Endodermal cell (in vitro differentiated cells): Measurements from ENCODE around the gene P4HB. TPM values are rescaled to one million over a fixed set of nuclear protein-coding genes. Genes with fewer than 3 reads are reported as not detected.

Source experiments
- DNase-seq: peaks from one replicate; pipeline ENCODE4 v3.0.0-alpha.2; 2017
- H3K27ac ChIP-seq: 2 replicates; pipeline ENCODE4 v1.5.1; 2013; ENCODE audit warnings: mild to moderate bottlenecking, low read depth, low read length, moderate library complexity
- H3K27me3 ChIP-seq: 2 replicates; pipeline ENCODE4 v1.6.1; 2013; ENCODE audit warnings: mild to moderate bottlenecking, low read length, moderate library complexity; ENCODE audit not compliant: insufficient read depth, control insufficient read depth, poor library complexity, severe bottlenecking
- H3K36me3 ChIP-seq: 2 replicates; pipeline ENCODE4 v1.7.0; 2013; ENCODE audit warnings: mild to moderate bottlenecking, low read length, moderate library complexity; ENCODE audit not compliant: control insufficient read depth, insufficient read depth
- H3K4me1 ChIP-seq: one replicate; pipeline ENCODE4 v1.7.0; 2013; ENCODE audit warnings: low read length; ENCODE audit not compliant: control insufficient read depth, insufficient read depth
- H3K4me3 ChIP-seq: 2 replicates; pipeline ENCODE4 v1.5.1; 2013; ENCODE audit warnings: mild to moderate bottlenecking, low read length, moderate library complexity
- H3K9ac ChIP-seq: 2 replicates; pipeline ENCODE4 v1.6.1; 2013; ENCODE audit warnings: mild to moderate bottlenecking, low read length, moderate library complexity; ENCODE audit not compliant: poor library complexity, severe bottlenecking; ENCODE audit errors: extremely low read depth
- H3K9me3 ChIP-seq: 2 replicates; pipeline ENCODE4 v1.6.1; 2013; ENCODE audit warnings: mild to moderate bottlenecking, low read length, moderate library complexity; ENCODE audit not compliant: control insufficient read depth
- H3K27ac Mint-ChIP-seq: 2 replicates; pipeline ENCODE4 v1.8.0; 2020; ENCODE audit warnings: mixed read lengths
- H3K27me3 Mint-ChIP-seq: 2 replicates; pipeline ENCODE4 v1.8.0; 2021; ENCODE audit warnings: mild to moderate bottlenecking, mixed read lengths; ENCODE audit not compliant: insufficient read depth
- H3K36me3 Mint-ChIP-seq: 2 replicates; pipeline ENCODE4 v1.8.0; 2020; ENCODE audit warnings: low read depth, mixed read lengths
- H3K4me1 Mint-ChIP-seq: 2 replicates; pipeline ENCODE4 v1.8.0; 2020; ENCODE audit warnings: mixed read lengths
- H3K4me3 Mint-ChIP-seq: 2 replicates; pipeline ENCODE4 v1.8.0; 2020; ENCODE audit warnings: mild to moderate bottlenecking, moderate library complexity, mixed read lengths
- H3K9me3 Mint-ChIP-seq: 2 replicates; pipeline ENCODE4 v1.8.0; 2020; ENCODE audit warnings: mild to moderate bottlenecking, mixed read lengths
- CTCF ChIP-seq: fragments of 200-600 bp; sonication (generic); conservative IDR thresholded peaks from 2 replicates; pipeline ENCODE4 v1.5.0; 2021; ENCODE audit warnings: antibody characterized with exemption, mild to moderate bottlenecking
- WGBS, 2 experiments: methylation state at CpG; one replicate each; pipeline versions ENCODE4 v1.1.5 to v1.1.7; 2013; ENCODE audit warnings: missing lambda C conversion rate in 2 of 2, mixed read lengths in 1 of 2; ENCODE audit not compliant: insufficient coverage in 1 of 2, insufficient read length in 1 of 2; 5-methylcytosine and 5-hydroxymethylcytosine counted together
- total RNA-seq, 2 donors: library from RNA; stranded (reverse); fragmentation: NEBNext Ultra II Directional in 1 of 2; extraction: Animal tissue kit (Norgen Biotek cat#: 25700) in 1 of 2; gene quantifications; 2 replicates in 1 of 2; 3 replicates in 1 of 2; pipeline ENCODE4 v1.2.1, GENCODE V29; 2021

P4HB gene
- total RNA-seq, 2 donors from 2014 or later: 493 to 535 TPM

DNA sequence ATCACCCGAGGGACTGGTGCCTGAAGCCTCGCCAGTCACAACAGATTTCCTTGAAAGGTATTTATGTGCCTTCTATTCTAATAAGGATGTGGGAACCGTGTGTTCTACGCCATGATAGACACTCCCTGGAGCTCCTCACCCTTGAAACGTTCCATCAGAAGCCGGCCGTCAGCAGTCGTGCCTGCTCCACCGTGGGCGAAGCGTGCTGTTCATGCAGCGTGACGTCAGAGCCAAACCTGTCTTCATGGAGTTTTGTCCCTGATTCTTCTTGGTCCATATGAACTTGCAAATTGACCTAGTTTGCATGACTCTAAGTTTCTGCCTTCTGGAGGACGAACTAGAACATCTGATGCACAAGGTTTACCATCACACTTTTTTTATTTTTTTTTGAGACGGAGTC, 21.0 kb downstream of the P4HB start:
- Mint-ChIP-seq H3K27ac (no peak overlapping the region), H3K36me3 (peaks cover 20% of the 10 kb centered on the region), H3K4me3 (no peak overlapping the region), H3K4me1 (no peaks in the 10 kb centered on the region), H3K27me3 (no peaks in the 10 kb centered on the region), H3K9me3 (no peaks in the 10 kb centered on the region)
- Histone ChIP-seq H3K9ac (no peak overlapping the region), H3K4me3 (no peak overlapping the region), H3K4me1 (no peaks in the 10 kb centered on the region), H3K27me3 (no peaks in the 10 kb centered on the region), H3K9me3 (no peaks in the 10 kb centered on the region), H3K27ac (no peak overlapping the region), H3K36me3 (peaks cover 19% of the 10 kb centered on the region)
- 92 to 93% methylated on average over 15 of the region's 15 CpGs for WGBS, 2 experiments
- no peak for DNase-seq
- no peak for TF ChIP-seq CTCF

- H3K4me1 Mint-ChIP-seq: no peaks in the 10 kb centered on the region
- Histone ChIP-seq H3K4me1 (no peaks in the 10 kb centered on the region), H3K4me3 (no peak overlapping the region), H3K27ac (no peak overlapping the region), H3K27me3 (no peaks in the 10 kb centered on the region), H3K36me3 (peaks cover 14% of the 10 kb centered on the region), H3K9me3 (no peaks in the 10 kb centered on the region), H3K9ac (no peak overlapping the region)
- peaks cover 18% of the 10 kb centered on the region for H3K36me3 Mint-ChIP-seq
- TF ChIP-seq CTCF: no peak
- WGBS, 2 experiments: 77 to 84% methylated on average over 13 to 17 of the region's 17 CpGs
- H3K27ac Mint-ChIP-seq: peak overlapping the region; percentile 72
- DNase-seq: no peak
- no peak overlapping the region for H3K4me3 Mint-ChIP-seq
- H3K9me3 Mint-ChIP-seq: no peaks in the 10 kb centered on the region
- no peaks in the 10 kb centered on the region for H3K27me3 Mint-ChIP-seq
Measured at GRCh38 chr17:81838753-81839255, 21.5 kb downstream of the P4HB start.

DNA sequence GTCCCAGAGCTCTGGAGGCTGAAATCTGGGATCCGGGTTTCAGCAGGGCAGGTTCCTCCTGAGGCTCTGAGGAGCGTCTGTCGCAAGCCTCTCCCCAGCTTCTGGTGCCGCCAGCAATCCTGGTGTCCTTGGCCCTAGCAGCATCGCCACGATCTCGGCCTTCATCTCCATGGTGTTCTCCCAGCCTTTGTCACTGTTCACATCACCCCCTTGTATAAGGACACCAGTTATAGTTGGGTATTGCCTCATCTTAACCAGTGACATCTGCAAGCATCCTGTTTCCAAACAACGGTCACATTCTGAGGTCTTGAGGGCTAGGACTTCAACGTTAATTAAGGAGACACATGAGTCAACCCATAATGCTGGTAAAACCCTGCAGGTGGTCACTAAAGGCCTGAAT, 22.7 kb downstream of the P4HB start:
- WGBS, 2 experiments: 90 to 91% methylated on average over 5 to 9 of the region's 9 CpGs
- Mint-ChIP-seq H3K36me3 (peaks cover 6% of the 10 kb centered on the region), H3K4me3 (no peak overlapping the region), H3K4me1 (no peaks in the 10 kb centered on the region), H3K27me3 (no peaks in the 10 kb centered on the region), H3K27ac (no peak overlapping the region), H3K9me3 (no peaks in the 10 kb centered on the region)
- no peak for TF ChIP-seq CTCF
- no peak overlapping the region for H3K9ac ChIP-seq
- no peaks in the 10 kb centered on the region for H3K4me1 ChIP-seq
- DNase-seq: no peak
- no peaks in the 10 kb centered on the region for H3K27me3 ChIP-seq
- H3K9me3 ChIP-seq: no peaks in the 10 kb centered on the region
- H3K36me3 ChIP-seq: peaks cover 2% of the 10 kb centered on the region
- no peak overlapping the region for H3K27ac ChIP-seq
- H3K4me3 ChIP-seq: no peak overlapping the region
